Endothelial cell of hepatic sinusoid (primary cell): Measurements from ENCODE around the gene COIL.

Experiments used
- in situ Hi-C: cut with HindIII; loops from 2 replicates; pipeline ENCODE4 v1.10.0; 2017; ENCODE audit warnings: low sequenced_read_pairs

The COIL gene

DNA sequence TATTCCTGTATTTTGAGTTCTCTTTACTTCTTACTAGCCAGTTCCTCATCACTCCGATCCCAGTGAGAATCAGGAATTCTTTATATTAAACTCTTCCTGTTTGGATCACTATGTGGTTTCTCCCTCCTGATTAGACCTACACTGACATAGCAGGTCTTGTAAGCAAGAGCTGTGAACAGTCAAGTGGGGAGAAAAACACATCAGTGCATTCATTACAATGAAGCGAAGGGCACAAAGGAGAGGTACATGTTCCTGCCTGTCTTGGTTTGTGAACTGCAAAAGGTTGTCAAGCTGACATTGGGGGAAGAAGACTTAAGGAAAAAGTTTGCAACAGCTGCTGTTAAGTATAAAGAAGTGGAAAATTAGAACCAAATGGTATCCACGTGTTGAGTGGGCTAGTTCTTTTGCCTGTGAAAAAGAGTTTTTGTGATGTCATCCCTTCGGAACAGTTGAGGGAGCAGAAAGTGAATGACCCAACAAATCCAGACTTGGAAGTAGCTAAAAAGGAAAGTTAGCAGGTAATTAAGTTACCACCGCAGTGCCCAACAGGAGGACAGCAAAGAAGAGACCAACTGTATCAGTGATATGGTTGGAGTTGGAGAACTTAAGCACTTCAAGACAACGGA, 24.0 kb downstream of the COIL start:
- in situ Hi-C loops: no loop called here

DNA sequence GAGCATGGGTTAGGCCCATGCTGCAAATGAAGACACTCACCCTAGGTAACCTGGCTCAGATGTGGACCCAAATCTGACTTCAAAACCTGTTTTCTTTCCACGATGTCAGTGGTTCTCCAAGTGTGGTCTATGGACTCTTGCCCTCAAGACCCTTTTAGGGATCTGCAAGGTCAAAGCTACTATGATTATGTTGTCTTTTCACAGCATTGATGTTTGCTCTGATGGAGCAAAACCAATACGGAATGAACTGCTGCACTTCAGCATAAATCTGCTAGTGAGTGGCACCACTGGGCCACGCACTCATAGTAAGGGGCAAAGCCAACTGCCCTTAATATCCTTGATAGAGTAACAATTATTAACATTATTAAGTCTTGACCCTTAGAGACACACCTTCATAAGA, 25.4 kb downstream of the COIL start:
- in situ Hi-C loops: no loop called here

DNA sequence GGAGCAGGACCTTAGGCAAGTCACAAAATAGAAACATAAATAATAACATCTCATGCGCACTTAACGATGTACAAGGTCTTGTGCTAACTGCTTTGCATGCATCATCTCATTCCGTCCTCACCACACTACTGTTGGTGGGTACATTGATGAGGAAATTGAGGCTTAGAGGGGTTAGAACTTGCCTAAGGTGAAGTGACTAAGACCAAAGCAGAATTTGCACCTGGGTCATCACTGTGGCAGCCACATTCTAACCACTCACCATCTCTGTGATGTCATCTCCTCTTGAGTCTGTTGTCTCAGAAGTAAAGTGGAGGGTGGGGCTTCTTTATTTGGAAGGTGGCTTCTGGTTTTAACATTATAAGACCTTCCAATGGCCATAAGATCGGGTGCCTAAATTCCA, 26.6 kb downstream of the COIL start:
- in situ Hi-C loops: no loop called here

DNA sequence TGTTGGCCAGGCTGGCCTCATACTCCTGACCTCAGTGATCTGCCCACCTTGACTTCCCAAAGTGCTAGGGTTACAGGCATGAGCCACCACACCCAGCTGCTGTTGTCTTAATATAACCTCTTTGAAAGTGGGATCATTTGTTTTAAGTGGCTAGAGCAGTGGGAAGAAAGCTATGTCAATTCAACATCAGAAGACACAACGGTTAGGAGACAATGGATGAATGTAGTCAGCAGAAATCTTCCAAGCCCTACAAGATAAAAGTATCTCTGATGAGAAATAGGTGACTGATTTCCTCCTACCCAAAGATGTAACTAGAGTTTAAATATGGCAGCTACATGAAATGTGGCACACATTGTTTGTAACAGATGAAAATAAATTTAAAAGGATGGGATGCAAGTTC, 27.0 kb downstream of the COIL start:
- in situ Hi-C loops: no loop called here

DNA sequence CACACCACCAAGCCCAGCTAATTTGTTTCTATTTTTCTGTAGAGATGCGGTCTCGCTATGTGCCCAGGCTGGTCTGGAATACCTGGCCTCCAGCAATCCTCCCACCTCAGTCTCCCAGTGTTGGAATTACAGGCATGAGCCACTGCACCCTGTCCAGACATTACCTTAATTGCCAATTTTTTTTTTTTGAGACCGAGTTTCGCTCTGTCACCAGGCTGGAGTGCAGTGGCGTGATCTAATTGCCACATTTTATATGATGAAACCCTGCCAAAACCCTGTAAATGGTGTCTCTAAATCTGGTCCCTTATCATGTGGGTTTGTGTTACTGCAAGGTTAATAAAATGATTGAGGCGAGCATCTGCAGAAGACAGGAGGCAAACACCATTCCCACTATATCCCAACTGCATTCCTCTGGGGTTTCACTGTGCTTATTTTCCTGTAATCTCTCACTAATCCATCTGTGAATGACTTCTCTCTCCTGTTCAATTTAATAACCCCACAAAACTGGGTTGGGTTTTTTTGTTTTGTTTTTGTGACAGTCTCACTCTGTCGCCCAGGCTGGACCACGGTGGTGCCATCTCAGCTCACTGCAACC, 27.6 kb downstream of the COIL start:
- in situ Hi-C loops: no loop called here

DNA sequence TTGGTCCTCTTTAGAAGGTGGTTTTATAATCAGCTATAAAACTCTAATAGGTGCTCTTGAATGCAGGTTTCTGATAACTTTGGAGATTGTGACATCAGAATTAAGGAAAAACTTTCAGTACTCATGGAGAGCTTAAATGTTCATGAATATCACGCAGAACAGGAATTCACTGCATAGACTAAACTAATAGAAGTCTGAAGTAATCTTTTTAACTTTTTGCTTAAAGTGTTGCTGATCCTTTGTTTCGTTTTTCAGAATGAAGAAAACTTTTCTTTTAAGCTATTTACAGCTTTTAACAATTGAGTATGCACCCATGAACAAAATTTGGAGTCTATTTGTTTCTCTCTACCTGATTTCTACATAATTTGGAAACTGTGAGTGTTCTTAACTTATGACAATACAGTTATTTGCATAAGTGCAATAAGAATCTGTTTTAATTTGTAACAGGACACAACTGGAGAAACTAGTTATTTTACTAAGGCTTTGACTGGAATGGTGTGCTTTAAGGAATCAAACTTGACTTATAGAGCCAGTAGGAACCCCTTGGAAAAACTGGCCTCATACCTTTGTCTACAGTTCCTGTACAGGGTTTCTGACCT, 30.0 kb downstream of the COIL start:
- in situ Hi-C loops: no loop called here

DNA sequence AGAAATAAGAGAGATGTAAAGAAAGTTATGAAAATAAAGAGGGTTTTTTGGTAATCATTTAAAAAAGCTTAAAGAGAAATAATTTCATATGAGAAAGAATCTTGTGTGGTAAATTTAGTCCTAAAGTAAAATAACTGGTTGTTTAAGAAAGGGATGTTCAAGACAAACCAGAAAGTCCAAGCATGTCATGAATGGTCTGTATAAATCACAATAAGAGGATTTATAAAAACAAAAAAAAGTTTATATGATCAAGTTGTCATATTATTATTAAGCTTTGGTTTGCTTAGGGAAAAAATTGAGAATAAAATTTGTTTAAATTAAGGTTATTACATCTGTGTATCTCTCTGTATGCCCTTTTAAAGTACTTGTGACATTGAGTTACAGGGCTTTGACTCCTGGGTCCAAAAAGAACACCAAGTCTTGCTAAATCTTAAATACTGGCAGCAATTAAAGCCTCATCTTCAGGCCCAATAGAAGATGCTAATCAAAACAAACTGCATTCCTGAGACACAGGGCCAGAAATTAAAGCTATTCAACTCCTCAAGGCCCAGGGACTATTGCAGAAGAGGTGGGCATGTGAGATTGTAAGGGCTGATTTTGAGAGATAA, 31.4 kb downstream of the COIL start:
- in situ Hi-C loops: no loop called here

DNA sequence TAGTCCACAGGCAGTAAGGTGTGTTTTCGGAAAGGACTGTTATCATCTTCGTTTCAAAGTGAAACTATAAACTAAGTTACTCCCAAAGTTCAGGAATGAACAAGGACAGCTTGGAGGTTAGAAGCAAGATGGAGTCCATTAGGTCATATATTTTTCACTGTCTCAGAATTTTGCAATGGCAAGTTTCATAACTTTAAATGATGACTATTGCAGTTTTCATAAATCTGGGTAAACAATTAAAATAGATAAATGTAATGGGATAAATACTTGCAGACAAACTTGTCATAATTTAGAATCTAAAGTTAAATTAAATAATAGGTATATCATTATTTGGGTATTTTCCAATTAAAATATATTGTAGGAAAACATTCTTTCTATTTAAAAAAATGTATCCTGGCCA, 32.3 kb downstream of the COIL start:
- in situ Hi-C loops: no loop called here

DNA sequence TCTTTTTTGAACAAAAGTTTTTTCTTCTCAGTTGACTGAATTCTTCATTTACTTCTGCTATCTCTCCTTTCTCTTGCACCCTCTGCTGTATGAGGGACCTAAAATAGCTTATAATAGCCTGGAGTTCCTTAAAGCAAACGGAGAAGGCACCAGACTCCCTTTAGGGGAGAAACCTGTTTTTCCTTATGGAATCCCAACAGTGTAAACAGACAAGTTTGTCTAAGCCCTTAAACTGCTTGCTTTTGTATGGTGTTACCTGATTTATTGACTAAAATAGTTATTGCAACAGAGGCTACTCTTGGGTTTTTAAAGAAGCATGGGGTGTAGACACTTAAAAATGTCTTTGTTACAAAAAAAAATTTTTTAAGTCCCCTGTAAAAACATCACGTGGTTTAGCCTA, 34.1 kb downstream of the COIL start:
- in situ Hi-C loops: no loop called here

DNA sequence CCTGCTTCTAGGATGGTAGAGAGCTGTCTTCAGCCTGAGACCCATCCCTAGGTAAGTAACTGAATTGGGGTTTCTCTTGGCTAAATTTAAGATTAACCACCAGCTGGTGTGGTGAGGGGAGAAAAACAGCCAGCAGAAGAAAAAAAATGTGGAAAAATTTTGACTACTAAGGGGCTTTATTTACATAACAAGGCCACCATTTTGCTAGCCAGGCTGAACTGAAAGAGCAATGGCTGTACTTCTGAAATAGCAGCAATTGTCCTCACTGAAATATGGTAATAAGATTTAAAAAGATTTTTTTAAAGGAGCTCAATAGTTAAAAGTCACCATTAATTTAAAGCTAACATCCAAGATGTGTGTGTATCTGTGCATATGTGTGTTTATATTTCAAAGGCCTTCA, 34.6 kb downstream of the COIL start:
- in situ Hi-C loops: no loop called here

DNA sequence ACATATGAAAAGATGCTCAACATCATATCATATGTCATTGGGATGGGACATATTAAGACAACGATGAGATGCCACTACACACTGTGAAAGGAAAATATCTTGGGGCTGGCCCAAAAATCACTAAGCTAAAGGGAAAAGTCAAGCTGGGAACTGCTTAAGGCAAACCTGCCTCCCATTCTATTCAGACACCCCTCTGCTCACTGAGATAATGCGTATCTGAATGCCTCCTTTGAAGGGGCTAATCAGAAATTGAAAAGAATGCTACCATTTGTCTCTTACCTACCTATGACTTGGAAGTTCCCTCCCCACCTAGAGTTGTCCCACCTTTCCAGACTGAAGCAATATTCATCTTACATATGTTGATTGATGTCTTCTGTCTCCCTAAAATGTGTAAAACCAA, 35.8 kb downstream of the COIL start:
- in situ Hi-C loops: no loop called here

DNA sequence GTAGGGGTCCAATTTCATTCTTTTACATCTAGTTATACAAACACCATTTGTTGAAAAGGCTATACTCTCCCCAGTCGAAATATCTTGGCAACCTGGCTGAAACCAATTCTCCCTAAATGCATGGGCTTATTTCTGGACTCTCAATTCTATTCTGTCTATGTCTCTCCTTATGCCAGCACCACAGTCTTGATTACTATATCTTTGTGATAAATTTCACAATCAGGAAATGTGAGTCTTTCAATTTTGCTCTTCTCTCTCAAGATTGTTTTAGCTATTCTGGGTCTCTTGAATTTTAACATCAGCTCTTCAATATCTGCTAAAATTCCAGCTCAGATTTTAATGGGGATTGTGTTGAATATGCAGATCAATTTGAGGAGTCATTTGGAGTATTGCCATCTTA, 41.1 kb downstream of the COIL start:
- in situ Hi-C loops: no loop called here

DNA sequence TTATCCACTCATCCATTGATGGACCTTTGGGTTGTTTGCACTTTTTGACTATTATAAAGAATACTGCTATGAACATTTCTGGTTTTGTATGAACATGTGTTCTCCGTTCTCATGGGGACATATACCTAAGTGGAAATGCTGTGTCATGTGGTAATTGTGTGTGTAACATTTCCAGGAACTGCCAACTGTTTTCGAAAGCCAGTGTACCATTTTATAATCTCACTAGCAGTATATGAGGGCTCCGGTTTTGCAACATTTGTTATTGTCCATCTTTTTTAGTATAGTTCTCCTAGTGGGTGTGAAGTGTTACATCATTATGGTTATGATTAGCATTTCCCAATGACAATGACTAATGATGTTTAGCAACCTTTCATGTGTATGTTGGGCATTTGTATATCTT, 41.9 kb downstream of the COIL start:
- in situ Hi-C loops: no loop called here

DNA sequence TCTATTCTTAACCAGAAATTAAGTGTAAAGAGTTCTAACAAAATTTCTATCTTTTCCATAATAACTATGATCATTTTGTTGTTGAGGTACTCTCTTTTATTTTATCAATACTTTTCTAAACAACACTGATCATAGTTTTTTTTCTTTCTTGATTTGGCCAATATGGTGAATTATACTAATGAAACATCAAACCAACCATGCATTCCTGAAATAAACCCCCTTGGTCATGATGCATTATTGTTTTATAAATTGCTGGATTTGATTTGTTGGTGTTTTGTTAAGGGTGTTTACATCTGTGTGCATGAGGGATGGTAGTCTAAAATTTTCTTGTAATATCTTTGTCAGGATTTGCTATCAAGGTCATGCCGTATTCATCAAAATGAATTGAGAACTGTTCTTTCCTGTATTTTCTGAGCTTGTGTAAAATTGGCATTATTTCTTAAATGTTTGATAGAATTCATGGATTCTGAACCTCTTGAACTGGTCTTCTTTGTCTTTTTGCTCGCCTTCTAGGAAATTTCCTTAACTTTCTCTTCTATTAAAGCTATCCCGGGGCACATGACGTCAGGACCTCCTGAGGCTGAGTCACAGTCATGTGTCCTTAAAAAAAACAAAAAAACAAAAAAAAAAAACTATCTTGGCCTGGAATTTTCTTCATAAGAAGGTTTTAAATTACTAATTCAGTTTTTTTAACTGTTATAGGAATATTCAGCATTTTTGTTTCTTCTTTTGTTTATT, 43.1 kb downstream of the COIL start:
- in situ Hi-C loops: no loop called here

DNA sequence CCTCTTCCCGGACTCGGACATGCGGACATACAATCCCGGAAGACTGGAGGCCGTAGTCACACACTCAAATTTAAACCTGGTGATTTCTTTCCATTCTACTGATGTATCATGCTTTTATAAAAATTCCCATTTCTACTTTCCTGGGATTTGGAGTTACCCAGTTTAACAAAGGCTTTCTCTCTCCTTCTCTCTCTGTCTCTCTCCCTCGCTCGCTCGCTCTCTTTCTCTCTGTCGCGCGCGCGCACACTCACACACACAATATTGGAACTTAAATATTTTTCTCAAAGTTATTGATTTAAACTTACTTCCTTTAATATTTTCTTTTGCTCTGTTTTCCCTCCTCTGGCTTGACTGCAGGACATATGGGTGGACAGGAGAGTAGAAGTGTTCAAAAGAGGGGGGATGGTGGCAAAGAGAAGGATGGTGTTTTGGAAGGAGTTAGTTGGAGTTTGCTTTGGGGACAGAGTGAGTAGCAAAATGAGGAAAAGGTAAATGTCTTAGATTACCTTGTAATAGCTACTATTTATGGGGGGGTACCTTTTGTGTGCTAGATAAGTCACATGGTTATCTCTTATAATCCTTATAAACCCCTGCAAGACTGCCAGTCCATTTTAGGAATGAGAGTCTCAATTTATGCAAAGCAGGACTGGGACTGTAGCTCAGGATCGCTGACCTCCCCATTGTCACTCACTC, 46.1 kb downstream of the COIL start:
- in situ Hi-C loops: no loop called here

DNA sequence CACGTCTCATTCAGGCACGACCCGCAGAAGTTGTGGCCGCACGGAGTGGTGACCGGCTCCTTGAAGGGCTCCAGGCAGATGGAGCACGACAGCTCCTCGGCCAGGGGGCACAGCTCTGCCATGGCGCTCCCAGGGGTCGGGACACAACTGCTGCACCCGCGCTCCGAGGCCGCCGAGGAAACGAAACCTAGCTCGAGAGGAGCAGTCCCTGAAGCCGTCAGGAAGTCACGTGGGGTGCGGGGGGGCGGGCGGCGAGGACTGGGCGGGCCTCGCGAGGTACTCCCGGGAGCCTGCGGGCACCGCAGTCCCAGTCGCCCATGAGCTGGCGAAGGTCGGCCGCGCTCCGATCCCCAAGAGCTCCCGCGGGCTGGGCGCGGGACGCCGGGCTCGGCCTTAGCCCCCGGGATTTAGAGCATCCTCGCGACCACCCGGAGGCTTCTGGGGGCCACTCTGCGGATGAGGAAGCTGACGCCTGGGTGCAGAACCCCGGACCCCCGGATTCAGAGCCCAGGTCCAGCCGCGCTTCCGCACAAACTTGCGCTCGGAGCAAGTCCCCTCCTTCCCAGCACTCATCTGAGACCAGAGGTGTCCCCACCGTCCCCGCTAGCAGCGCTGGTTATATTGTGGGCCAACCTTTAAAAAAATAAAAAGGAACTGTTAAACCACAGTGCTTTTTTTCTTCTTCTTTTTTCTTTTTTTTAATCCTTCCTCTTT, 46.8 kb downstream of the COIL start, which contains the start of gene TRIM25:
TSS of gene TRIM25 (minus strand) at position 183 of the 714 bp plus-strand sequence. CDS start at position 122, 61 bp downstream.
- in situ Hi-C loops: no loop called here

DNA sequence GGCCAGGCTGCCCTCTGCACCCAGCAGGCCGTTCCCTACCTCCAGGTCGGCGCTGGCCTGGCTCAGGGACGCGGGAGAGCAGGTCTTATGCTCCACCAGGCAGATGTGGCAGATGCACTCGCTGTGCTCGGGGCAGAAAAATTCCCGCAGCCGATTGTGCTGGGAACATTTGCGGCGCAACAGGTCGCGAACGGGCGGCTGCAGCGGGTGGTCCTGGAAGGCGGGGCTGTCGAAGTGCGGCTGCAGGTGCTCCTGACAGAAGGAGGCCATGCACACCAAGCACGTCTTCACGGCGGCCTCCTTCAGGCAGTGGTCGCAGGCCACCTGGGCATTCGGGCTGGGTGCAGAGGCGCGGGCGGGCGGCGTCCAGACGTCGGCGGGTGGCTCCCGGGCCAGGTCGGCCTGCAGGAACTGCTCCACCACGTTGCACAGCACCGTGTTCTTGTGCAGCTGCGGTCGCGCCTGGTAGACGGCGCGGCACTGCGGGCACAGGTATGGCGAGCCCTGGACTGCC, 47.4 kb downstream of the COIL start:
- in situ Hi-C loops: no loop called here

DNA sequence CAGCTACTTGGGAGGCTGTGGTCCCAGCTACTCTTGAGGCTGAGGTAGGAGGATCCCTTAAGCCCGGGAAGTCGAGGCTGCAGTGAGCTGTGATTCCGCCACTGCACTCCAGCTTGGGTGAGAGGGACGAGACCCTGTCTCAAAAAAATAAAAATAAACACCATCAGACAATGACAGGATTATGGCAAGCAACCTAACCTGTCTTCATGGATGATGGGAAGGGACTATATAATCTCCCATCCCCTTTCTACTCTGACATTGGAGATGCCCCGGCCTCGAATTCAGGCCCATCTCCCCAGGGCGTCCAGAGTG, 47.9 kb downstream of the COIL start:
- in situ Hi-C loops: no loop called here

DNA sequence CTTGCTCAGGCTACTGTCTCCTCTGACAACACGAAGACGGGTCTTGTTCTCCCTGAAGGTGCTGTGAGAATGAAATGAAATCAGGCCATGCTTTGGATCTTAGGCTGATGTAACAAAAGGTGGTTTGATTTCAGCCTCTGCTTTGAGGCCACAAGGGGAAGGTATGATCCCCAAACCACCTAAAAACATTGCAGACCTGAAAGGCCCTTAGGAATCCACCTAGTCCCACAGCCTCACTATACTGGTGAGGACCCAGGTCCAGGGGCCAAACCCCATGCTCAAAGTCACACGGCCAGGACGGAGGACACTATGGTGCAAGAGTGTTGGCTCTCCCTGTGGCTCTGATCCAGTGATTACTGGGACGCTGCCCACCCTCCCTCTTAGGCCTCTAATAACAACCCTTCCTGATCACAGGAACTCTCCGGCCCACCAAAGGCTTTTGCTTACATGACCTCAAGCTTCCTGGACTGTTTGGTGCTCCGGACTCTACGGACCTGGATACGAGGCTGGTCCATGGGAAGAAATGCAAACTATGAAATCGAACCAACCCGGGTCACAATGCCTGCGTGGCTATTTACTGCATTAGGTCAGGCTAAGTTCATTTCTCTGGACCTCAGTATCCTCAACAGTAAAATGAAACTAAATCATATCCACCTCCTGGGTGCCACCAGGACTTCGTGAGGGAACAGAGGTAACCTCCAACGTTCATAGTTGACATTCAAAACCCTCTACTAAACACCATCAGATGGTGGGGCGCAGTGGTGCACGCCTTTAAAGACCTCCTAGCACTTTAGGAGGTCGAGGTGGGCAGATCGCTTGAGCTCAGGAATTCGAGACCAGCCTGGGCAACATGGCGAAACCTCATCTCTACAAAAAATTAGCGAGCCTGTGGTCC, 48.5 kb downstream of the COIL start:
- in situ Hi-C loops: no loop called here
